HG02973 (cell line): ENCODE data around the gene PSMB7.

Source experiments
- ATAC-seq: cut with Tn5 transposase; IDR thresholded peaks from one replicate; pipeline ENCODE4 v1.9.1; 2021; ENCODE audit warnings: moderate library complexity; ENCODE audit not compliant: unreplicated experiment

Gene PSMB7

DNA sequence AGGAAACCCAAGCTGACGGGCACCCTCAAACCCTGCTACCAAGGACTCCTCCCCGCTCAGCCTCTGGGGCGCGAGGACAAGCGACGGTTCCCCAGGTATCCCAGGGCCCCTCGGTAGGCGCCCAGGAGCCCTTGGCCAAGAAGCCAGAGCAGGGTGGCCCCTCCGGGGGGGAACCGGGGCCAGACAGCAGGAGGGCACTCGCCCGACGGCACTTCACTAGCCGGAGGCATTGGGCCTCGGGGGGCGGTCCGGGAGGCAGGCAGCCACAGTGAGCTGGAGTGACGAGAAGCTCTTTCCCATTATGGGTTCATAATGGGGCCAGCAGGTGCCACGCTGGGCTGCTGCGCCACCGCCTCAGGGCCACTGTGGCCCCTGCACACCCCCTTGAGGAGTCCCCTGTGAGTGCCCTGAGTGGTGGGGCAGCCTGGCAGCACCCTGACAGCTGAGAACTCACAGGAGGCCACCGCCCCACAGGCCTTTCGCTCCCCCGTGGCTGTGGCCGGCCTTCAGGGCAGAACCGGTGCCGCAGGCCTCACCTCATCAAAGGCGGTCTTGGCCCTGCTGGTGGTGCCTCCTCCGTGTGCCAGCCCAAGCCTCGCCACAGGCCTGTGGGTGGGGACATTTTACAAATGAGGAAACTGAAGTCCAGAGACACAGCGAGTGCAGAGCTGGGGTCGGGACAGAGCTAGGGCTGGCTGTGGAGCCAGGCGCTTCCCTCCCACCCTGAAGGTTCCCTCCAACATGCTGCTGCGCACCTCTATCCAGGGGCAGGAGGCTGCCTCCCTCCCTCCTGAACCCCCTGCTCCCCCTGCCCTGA, 68.7 kb downstream of the PSMB7 start:
- ATAC-seq: no peak

DNA sequence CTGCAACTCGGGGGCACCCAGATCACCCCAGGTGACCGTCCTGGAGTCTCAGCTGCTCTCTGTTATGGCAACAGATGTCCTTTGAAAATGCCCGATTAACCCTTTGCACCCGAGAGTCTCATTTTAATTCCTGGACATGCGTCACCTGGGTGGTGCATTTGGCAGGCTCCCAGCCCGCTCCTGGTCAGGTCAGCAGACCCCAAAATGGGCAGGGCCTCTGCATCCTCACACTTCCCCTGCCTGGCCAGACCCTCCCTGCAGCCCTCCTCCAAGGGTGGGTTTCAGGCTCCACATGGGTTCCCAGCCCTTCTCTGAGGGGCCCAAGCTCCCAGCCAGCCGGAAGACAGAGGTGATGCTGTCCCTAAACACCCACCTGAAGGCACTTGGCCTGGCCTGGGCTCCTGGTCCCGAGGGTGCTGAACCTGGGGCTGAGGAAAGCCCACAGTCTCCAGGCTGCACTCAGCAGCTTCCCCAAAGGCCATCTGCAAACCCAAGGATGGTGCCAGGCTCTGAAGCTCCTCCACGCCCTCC, 69.4 kb downstream of the PSMB7 start:
- ATAC-seq: no peak

DNA sequence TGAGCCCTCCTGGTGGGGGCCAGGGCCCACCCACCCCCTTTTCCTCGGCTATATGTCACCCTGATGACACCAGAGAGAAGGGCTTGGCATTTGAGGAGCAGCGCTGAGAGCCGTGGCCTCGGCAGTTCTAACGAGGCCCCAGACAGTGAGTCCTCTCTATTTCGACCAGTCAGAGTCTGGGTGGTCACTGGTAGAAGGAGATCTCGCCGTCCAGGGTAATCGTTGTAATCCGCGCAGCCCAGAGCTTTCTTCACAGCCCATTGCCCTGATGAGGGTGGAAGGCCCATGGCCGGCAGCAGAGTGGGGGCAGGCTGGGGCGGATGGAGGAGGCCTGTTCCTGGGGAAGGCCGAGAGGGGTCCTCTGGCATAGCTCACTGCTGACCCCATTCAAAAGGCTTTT, 70.2 kb downstream of the PSMB7 start:
- ATAC-seq: no peak

GRCh38 chr9:124344291-124345050, 70.8 kb downstream of the PSMB7 start:
- ATAC-seq: no peak

DNA sequence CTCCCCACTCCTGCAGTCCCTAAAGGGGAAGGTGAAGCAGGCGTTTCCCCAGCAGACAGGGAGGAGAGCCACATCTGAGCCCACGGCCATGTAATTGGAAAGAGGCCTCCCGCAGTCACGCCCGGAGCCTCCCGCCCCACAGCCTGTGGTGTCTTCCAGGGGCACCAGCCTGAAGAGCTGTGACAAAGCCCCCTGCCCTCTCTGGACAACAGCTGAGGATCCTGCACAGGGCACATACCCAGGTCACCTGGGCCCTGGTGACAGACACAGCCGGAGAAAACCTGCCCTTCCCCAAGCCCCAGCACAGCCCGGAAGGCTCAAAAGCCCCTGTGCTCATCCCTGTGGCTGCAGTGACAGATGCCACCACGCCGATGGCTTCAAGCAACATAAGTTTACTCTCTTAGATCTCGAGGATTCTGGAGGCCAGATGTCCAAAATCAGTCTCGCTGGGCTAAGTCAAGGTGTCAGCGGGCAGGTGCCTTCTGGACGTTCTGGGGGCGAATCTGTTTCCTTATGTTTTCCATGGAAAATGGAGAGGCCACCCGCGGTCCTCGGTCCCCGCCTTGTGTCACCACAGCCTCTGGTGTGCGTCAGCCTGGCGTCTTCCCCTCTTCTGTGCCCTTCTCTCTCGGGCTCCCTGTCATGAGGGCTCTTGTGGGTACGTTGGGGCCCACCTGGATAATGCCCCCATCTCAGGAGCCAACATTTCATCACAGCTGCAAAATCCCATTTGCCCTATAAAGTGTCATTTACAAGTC, 71.5 kb downstream of the PSMB7 start:
- no peak for ATAC-seq

- no peak for ATAC-seq
Measured at GRCh38 chr9:124342776-124343485, 72.3 kb downstream of the PSMB7 start.

DNA sequence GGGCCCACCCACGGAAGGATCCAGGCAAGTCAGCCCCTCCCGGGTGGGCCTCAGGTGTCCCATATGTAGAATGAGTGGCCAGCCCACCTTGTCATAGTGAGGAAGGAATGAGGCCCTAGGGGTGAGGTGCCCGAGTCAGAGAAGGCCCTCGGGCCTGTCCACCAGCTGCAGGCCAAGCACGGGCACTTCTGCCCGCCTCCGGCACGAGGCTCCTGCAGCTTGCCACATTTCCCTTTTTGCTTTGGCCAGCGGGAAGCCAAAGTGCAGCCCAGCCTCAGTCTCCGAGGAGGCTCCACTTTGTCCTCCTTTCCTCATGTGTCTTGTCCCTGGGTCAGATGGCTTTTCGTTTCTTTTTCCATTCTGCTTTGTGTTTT, 72.9 kb downstream of the PSMB7 start:
- ATAC-seq: no peak

DNA sequence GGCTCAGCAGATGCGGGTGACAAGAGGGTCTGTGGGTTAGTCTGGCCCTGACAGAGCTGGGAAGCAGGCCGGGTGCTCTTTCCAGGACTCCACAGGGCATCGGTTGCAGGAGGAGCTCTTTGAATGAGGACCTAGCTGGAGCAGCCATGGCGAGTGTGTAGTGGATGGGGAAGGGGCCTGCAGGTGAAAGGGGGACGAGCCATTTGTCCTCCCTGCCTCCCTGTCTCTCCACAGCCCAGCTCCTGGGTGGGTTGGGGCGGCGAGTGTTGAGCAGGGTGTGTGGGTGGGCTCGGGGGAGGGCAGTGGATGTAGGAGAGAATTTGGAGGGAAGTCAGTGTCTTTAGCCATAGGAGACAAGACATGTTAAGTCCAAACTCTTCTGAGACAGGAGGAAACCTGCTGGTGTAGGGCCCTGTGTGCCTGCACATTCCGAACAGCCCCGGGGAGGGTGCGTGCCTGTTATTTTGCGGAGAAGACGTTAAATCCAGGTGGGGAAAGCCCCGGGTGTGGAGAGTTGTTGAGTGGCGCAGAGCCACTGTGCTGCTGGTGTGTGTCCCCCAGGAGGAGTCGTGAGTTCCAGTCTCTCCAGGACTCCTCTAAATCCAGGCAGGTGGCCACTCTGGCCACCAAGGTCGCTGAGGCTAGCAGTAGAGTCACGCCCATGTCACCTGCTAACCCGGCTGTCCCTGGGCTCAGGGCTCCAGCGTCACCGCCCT, 73.6 kb downstream of the PSMB7 start:
- ATAC-seq: no peak

DNA sequence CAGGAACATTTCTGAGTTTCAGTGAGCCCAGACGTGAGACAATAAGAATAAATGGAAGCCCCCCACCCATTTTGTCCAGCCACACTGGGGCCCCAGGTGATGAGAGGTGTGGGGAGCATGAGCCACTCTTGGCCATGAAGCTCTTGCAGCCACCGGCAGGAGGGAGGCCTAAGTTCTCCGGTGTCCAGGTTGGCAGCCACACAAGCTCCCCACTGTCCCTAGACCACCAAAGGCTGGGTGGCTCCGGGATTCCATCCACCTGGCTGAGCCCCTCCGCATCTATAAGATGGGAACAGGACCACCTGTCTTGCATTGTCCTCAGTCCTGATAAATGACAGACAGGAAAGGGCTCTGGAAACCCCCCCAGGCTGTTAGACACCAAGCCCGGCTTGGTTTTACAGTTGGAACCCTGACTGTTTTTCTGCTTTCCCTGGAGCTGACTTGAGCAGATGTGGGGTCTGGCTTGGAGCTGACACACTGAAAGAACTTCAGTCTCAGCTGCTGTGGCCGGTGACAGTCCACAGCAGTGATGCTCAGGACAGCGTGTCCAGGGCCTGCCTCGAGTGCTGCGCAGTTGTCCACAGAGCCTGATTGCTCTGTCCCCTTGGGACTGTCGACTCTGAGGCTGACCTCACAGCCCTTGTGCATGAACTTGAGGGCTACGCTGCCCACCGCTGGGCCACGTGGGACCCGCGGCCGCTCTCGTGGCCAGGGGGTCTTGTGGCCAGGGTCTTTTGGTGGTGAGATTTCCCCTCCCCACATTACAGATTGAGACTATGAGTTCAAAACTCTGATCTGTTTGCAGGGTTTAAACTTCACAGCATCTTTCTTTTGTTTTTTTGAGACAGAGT, 74.8 kb downstream of the PSMB7 start:
- no peak for ATAC-seq

DNA sequence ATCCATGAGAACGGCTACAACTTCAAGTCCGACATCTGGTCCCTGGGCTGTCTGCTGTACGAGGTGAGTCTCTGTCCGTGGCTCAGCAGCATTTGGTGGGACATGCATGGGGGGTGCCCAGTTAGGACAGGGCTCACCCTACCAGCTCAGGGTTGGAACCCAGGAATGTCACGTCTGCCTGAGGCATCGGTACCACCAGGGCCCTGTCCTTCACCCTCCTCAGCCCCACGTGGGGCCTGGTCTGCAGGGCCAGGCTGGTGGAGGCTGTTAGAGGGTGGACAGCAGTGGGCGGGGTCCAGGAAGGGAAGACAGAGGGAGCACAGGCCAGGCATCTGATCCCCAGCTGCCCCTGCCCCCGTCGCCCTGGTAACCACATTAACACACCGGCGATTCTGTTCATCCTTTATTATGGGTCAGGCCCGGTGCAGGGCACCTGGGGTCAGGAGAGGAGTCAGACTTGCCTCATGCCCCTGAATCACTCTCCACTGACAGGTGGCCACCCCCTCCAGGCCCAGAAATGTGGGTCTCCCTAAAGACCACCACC, 75.6 kb downstream of the PSMB7 start:
- ATAC-seq: no peak

DNA sequence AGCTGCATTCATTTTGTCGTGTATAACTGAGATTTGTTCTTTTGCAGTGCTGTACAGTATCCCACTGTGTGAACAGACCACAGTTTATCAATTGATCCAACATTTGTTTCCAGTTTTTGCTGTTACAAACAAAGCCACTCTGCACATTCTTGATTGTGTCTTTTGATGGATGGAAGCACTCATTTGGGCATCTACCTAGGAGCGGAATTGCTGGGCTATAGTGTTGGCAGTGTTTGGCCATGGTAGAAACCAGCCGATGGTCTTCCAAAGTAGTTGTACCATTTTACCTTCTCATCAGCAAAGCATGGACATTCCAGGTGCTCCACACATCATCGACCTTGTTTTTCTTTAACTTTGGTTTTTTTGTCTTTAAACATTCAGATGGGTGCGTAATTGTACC, 77.7 kb downstream of the PSMB7 start:
- no peak for ATAC-seq

- ATAC-seq: no peak
Measured at GRCh38 chr9:124335320-124335707, 79.9 kb downstream of the PSMB7 start.

GRCh38 chr9:124334568-124335319, 80.5 kb downstream of the PSMB7 start:
- ATAC-seq: no peak

DNA sequence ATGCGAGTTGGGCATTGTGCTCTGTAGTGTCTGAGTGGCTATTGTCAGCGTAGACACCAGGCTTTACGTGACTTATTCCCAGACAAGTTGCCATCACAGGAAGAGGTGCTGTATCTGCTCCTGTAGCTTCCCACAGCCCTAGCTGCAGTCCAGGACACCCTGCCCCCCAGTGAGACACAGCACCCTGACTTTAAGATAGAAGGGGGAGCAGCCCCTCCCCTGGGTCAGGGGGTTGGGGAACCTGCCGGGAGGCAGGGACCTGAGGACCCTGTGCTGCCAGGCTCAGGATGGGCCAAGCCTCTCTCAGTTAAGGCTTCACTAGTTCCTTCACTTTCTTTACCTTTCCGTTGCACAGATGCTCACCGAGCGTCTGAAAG, 82.1 kb downstream of the PSMB7 start:
- ATAC-seq: no peak

DNA sequence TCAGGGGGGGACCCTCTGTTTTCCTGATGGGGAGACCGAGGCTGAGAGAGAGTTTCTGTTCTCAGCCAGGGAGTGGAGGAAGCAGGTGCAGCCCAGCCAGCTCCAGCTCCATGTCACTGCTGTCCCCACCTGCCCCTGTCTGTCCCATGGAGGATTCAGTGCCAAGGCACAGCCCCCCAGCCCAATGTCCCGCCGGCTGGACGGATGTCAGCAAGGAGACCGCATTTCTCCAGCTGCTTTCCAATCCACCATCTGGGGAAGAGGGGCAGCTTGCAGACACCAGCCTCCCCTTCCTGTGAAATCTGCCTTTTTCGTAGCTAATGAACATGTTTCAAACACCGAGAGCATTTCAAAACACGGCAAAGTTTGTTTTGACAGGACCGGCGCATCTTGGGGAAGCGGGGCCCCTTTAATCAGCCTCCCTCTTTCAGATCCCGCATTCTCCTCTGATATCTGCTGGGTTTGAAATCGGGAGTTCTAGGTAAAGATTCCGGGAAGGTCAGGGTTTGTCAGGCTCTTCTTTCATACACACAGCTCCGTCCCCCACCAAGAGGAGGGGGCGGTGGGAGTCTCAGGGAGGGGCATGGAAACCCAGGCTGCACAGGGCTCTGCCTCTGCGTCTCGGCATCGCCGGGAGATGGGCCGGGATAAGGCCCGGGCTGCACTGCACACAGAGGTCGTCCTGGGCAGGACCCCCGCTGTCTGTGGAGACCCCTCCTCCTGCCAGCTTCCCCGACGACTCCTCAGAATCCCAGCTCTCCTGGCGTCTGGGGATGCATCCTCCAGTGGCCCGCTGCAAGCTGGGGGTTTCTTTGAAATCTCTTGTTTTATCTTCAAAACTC, 82.7 kb downstream of the PSMB7 start:
- no peak for ATAC-seq

GRCh38 chr9:124331580-124331979, 83.7 kb downstream of the PSMB7 start:
- no peak for ATAC-seq

DNA sequence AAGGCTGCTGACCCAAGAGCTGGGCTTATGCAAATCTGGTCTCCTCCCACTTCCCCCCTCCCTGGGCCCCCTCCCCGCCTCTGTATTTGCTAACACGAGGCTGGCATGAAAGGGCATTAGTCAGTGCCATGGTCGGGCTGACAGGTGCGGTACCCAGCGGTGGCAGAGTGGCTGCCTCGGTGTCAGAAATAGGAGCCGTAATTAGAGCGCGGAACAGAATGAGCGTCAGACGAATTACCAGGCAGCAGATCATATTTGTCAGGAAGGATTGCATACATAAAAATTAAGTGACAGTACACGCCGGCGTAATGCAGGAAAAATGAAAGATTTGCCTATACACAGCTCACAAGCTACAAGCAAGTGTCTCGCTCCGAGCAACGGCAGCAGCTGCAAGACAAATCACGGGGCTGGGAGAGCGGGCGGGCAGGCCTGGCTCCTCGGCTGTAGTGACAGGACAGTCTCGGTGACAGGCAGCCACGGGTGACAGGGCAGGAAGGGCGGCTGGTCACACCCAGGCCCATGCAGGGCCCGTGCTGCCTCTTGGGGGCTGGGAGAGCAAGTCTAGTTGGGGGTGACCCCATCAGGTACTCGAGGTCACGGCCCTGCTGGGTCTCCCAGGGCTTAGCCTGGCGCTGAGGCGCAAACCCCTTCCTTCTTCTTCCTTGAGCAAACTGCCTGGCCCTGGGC, 85.1 kb downstream of the PSMB7 start:
- ATAC-seq: no peak
